DMS114 treated with DMSO at 0.1 percent for 48 hours (cell line): ENCODE results near the gene DRD1.
A peak's percentile ranks its signal among the peaks of the same experiment; 100 is the strongest.

Experiments
- DNase-seq: peaks from one replicate; lab custom pipeline; 2025; ENCODE audit not compliant: unreplicated experiment; lab: John Stamatoyannopoulos, UW

The DRD1 gene

DNA sequence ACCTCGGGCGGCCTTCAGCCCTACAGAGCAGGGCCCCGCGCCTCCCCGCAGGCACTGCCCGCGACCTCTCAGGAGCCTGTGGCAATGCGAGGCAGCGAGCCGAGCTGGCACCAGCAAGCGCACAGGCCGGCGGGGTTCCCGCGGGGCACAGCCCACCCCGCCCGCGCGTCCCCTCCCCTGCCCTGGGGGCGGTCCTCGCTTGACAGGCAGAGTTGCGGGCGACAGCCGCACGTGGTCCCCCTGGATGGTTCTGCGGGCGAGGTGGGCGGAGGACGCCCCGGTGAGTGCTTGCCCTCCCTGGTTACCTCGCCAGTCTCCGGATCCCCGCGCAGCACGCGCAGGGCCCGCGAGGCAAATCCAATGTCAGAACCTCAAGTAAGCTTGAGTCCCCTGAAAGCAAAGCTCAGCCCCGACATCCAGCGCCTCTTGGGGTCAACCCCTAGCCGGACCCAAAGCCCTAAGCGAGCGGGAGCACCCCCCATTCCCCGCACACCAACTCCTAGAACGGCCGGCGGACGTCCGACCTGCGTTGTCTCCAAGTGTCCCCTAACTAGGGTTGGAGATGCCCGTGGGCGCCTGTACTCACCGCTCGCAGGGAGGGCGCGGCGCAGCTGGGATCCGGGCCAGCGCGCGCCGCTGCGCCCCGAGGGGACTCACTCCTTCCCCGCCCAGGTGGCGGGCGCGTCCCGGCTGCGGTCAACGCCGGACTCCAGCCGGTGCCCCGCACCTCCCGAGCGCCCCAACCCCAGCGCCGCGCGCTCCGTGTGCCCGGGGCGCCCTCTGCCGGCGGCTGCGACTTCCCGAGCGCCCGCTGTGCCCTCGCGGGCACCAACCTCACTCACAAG lies at the start of gene DRD1:
Gene DRD1, minus strand, starts transcription at position 123 of the 845 bp plus-strand sequence. CDS start 1,083 bp downstream, outside the sequence.
- peak; percentile 31 for DNase-seq

DNA sequence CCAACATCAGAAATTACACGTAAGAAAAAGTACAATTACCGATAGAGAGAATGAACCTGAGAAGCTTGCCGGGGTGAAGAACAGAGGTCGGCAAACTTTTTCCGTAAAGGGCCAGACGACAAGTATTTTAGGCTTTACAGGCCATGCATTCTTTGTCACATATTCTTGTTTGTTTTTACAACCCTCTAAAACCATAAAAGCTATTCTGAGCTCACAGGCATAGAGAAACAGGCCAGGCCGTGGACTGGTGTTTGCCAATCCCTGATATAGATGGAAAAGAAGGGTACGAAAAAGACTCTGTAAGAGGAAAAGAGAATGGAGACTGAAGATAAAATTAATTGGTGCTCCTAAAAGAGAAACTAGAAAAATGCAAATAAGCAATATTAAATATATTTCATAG lies 49.7 kb upstream of the DRD1 start:
- no peak for DNase-seq

DNA sequence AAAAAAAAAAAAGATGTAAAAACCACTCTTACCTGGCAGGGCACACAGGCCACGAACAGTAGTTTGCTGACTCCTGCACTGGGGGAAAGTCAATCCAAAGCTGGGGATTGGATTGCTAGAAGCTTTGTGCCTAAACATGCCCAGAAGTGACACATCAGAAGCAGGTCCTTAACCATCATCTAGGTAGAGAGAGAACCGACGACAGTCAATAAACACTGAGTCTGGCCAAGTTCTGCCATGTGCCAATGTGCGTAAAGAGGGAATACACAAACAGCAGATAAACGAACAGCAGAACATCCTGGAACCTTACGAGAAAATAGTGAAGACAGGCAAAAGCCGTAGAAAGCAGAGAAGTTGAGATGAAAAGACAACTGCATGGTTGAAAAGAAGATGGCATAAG lies 49.3 kb upstream of the DRD1 start:
- no peak for DNase-seq

DNA sequence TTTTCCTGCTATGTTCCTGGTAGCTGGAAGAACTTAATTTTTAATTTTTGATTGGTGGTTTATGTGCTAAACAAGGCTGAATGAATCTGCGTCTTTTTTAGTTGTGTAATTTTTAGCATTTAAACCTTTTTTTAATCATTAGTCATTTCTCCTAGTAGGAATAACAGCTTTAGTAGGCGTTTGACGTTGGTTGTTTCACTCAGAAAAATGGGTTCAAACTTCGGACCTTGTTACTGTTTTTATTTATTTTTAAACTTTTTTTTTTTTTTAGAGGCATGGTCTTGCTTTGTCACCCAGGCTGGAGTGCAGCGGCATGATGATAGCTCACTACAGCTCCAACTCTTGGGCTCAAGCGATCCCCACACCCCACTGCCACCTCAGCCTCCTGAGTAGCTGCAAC lies 47.2 kb upstream of the DRD1 start:
- DNase-seq, result no peak

DNA sequence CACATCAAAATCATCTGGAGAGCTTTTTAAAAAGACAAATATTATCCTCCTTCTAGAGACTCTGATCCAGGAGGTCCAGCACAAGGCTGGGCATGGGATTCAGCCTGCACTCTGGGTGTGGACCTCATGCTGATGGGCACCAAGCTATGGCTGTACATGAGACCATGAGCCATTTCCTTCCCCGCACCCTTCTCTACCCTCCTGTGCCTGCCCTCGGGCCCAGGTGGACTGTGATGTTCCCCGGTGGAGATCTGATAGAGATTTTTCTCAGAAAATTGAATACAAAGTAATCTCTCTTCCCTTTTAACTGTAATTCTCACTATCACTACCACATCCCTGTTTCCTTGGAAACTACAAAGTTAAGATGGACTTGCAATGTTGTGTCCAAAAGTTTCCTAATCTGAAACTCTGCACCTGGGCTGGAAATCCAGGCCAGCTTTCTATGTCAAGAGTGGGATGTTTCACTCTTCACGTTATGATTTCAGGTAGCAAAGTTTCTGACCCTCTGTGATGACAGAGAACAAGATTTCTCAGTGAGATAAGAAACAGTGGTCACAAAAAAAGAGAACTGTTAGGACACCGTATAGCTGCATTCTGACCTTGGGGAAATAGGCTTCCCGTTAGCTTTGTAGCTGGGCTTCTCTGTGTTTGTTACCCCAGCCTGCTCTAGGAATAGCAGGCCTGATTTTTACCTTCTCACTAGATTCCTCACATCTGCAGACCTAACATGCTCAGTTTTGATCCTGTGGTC lies 45.9 kb upstream of the DRD1 start:
- no peak for DNase-seq

DNA sequence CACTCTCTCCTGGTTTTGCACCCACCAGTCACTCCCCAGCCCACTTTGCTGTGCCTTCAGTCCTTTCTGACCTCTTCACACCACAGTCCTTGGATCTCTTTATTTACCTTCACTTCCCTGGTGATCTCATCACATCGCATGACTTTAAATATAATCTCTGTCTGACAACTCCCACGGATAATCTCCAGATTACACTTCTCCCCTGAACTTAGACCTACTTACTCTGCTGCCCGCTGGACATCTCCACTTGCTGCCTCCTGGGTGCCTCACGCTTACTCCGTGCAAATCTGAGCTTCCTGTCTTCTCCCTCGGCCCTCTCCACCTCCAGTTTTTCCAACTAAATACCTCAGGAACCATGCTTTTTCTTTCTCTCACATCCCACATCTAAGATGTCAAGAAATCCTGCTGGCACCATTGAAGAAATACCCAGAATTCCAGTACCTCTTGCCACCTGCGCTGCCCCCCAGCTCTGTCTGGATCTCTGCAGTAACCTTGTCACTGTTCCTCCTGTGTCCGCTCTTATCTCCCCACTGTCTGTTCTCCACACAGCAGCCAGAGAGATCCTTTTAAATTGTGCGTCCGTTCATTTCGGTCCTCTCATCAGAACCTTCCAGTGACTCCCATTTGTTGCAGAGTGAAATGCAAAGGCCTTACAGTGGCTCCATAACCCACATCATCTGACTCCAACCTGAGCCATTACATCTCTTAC lies 43.7 kb upstream of the DRD1 start:
- no peak for DNase-seq

DNA sequence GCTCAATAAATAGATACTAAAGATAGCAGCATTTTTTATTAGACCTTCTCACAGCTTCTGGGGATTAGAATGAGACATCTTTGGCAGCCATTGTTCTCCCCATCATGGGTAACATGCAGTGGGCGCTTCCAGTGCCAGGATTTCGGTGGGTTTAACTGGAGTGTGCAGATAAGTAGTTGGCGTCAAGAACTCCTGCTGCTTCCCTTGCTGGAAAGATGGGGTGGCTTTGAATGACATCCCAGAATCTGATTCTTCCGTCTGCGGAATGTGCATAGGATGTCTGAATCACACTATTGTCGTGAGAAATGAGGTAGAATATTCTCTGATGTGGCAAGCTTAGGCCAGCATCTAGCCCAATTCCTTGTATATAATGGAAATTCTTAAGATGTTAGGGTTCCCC lies 41.6 kb upstream of the DRD1 start:
- DNase-seq, result no peak

DNA sequence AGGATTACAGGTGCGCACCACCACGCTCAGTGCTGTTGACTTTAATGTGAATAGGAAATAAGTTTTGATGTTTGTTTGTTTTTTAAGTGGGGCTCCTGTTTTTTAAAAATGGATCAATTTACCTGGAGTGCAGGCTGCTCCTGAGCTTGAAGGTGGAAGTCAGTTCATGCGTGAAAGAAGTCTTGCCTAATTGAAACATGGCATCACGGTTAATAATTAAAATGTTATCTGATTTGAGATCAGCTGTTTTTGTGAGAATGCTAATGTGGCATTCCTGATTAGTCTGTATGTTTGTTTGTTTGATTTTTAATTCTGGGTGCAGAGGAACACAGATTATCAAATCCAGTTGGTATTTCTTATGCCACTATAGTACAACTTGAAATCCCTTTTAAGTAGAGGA lies 40.8 kb upstream of the DRD1 start:
- no peak for DNase-seq

DNA sequence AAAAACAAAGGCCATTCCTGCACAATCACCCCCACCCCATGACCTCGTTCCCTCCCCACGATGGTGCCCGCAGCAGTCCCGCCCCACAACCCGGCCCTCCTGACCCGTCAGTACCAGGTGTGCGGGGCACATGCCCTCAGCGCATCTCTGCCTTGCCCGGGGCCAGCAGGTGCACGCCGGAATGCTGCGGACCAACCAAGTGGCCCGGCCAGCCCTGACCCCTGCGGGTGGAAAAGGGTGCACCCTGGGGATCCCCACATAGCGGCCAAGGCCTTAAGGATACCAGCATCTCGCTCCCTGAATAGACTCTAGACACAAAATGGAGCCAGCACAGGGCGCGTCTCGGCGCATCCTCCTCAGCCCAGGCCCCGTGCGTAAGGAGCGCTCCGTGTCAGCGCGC lies 40.3 kb upstream of the DRD1 start:
- DNase-seq, result no peak

DNA sequence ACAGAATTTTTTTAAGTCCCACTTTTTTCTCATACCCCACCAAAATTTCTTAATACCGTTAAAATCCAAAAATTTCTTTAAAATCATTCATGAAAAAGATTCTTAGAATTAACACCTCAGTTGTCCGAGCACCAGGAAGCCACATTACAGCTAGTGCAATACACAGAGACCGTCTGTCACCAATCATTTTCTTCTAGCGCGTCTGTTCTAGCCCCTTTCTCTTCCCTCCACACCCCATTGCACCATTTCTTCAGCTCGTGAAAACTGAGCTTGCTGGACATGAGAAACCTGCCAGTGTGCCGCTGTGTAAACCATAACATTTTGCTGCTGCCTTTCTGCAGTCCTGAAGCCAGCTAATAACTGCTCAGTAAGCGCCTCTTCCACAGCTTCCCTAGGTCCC lies 39.4 kb upstream of the DRD1 start:
- no peak for DNase-seq

DNA sequence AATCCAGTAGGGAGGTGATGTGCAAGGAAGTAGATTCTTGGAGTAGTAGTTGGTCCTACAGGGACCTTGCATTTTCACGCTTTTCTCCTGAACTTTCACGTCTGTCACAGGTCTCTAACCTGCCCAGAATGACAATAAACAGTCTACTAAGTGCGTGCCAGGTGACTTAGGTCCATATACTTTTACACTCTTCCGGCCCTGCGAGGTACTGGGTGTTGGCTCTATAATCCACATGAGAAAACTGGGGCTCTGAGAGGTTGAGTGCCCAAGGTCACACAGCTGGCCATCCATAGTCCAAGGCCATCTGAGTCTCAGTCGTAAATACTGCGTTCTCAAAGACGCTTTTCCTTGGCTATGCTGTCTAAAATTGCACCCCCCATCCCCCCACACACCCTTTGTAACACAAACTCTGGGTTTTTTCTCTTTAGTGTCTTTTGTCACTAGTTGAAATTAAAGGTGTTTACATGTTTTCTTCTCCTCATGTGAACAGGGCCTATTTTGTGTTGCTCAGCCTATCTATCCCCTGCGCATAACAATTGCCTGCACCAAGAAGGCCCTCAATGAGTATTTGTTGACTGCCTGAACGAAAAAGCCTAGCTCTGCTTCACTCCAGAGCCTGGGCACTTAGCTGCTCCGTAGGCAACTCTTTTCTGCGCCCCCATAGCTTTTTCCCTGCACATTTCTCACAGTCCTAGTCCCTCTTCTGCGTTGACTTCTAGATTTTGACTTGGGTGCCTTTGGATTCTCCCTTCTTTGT lies 35.3 kb upstream of the DRD1 start:
- no peak for DNase-seq

DNA sequence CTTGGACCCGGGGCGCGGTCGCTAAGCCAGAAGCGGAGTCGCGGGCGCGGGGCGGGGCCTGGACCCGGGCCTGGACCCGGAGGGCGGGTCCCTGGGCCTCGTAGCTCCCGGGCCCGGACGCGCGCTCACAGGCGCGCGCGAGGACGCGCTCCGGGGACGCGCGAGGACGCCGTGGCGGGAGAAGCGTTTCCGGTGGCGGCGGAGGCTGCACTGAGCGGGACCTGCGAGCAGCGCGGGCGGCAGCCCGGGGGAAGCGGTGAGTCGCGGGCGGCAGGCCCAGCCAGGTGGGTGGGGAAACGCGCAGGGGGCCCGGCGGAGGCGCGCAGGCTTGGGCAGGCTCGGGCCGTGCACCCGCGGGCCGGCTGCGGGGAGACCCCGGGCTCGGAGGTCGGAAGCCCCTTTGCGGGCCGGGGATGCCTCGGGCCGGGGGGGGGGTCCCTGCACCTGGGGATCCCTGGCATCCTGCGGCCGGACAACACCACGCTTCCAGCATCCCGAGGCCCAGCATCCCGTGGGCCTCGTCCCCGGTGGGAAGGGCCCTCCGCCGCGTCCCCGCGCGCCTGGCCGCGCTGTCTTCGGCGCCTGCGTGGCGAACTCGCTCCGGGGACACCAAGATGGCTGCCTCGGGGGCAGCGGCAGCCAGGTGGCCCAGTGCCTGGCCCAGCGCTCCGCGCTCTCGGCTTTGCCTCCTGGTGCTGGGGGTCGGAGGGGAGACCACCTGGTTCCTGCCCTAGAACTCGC lies 34.6 kb upstream of the DRD1 start, which contains the start of gene SFXN1:
Gene SFXN1, plus strand, starts transcription at position 177 of the 741 bp plus-strand sequence. CDS start 13,544 bp downstream, outside the sequence.
- DNase-seq, result peak; percentile 45

DNA sequence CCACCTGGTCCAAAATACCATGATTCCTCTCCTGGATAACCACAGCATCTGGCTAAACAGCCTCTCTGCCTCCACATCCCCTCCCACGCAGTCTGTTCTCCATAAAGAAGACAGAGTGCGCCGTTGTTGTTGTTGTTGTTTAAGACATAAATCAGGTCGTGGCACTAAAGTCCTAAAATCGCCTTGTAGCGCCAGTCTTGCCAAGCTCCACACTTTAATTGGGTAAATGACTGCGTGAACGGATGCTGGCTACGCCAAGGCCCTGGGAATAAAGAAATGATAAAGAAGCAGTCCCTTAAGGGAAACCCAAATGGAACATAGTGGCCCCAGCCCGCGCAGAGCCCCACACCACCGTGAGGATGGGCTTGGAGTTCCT lies 34.0 kb upstream of the DRD1 start:
- no peak for DNase-seq

DNA sequence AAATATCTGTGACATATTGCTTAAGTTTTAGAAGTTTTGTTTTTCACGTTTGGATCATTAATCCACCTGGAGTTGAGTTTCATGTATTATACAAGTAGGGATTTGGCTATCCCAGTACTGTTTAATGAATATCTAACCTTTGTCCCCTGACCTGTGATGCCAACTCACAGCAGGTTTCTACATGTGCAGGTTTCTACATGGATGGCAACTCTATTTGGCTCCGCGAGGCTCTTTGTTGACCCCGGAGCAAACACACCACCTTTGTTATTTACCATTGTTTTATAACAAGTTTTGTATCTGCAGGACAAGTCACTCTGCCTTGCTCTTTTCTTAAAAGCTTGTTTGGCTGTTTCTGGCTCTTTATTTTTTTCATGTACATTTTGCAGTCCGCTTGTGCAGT lies 33.5 kb upstream of the DRD1 start:
- DNase-seq, result no peak

DNA sequence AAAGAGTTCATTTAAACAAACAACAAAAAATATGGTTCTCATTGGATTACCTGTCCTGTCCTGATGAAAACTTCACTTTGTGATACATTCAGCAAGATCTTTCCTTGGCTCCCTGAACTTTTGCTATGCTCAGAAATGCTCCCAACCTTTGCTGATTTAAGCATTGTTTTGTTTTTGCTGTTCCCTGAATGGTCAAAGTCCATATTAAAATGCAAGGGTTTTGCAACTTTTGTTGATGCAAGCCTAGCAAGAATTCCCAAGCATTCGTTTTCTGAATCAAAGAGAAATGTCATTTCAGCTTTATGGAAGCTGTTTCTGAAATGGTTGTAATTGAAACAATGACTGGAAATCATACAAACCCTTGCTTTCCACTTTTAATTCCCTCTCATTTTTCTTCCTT lies 31.3 kb upstream of the DRD1 start:
- no peak for DNase-seq

DNA sequence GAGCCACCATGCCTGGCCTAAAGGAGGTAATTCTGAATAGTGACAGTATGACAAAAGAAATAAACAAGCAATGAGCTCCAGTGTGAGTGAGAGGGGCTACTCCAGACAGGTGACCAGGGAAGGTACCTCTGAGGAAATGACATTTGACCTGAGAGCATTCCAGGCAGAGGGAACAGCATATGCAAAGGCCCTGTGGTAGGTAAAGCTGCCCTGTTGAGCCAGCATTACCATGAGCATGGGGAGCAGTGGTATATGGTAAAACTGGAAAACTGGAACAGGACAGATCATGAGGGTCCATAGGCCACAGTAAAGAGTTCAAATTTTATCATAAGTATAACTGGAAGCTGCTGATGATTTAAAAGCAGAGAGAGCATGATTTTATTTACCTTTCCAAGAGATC lies 28.4 kb upstream of the DRD1 start:
- DNase-seq, result no peak

DNA sequence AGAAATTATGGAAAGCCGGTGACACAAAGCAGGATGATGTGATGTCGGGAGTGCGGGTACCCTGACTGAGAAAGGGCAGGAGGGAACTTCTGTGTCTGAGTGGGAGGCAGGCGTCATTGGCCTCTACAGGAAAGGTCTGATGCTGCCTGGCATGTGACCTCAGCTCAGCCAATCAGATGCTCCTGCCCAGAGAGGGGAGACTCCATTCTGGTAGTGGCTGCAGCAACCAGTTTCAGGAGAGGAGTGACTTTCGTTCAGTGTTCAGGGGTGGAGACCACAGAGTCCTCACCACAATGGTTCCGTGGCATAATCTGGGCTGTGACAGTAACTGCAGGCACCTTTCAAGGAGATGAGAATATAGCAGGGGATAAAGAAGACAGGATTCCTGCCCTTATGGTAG lies 27.6 kb upstream of the DRD1 start:
- DNase-seq, result no peak

DNA sequence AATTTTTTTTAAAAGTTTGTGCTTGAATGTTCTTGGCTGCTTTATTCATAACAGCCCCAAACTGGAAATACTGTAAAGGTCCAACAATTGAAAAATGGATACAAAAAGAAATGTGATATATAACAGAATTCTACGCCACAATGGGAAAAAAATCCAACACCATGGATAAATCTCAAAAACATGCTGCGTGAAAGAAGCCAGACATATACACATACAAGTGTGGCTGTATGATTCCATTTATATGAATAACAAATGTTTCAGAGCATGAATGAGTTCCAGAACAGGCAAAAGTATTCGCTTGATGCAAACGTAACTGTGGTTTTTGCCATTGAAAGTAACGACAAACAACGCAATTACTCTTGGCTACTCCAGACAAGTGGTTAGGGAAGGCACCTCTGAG lies 27.2 kb upstream of the DRD1 start:
- no peak for DNase-seq

DNA sequence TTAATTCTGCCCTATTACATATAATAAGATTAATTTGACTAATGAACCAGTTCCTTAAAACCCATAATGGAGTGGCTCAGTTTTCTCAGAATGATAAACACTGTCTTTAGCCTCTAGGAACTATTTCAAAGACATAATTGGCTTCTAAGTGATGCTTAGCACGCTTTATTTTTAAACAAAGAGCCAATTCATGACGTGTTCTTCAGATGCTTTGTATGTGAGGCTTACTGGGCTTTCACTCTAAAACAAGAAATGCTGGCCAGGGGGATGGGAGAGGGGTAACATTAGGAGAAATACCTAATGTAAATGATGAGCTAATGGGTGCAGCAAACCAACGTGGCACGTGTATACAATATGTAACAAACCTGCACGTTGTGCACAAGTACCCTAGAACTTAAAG lies 26.8 kb upstream of the DRD1 start:
- DNase-seq, result no peak

DNA sequence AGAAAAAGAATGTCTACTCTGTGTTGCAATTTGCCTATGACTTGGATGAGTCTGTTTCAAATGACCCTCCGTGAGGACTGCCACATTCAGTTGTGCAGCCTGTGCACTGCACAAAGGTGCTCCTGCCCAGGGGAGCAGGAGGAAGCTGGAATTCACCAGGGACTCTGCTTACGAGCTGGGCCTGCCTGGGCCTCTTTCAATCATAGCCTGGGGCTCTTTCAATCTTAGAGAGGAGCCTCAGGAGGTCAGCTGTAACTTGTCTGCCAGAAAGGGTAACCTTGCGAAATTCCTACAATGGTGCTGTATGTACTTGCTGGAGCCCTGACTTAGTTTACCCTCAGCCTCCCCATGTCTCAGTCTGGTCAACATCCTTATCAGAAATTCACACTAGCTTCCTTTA lies 25.9 kb upstream of the DRD1 start:
- DNase-seq, result no peak
